Measurements from ENCODE around the gene TNS3.

Gene TNS3

DNA sequence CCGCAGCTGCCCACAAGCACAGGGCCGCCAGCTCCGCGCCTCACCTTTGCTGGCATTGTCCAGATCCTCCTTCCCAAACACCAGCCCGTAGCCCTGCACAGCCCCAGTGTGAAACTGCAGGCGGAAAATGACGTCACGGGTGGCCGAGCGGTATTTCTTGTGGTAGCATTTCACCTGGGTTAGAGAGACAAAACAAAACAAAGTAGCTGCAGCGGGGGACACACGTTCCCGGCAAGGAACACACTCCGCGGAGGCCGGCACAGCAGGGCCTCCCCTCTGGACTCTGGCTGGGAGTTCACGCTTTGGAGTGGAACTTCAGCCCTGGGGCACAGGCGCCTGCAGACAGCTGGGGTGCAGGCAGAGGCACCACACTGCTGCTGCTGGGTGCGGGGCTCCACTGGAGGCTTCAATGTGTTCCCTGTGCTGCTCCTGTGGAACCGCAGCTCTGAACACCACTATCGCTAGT lies 181.1 kb downstream of the TNS3 start:
- no peak for DNase-seq

DNA sequence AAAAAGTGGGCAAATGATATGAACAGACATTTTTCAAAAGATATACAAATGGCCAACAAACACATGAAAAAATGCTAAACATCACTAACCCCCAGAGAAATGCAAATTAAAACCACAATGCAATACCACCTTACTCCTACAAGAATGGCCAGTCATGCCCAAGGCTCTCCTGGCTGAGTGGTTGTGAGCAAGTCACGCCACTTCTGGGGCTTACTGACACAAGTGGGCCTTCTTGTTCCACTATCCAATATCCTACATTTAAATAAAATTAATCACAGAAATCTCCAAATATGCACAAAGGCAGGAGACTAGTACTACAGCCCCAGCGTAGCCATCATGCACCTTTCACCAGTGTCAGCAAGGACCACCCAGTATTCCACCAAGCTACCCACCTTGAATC lies 181.9 kb downstream of the TNS3 start:
- no peak for DNase-seq

DNA sequence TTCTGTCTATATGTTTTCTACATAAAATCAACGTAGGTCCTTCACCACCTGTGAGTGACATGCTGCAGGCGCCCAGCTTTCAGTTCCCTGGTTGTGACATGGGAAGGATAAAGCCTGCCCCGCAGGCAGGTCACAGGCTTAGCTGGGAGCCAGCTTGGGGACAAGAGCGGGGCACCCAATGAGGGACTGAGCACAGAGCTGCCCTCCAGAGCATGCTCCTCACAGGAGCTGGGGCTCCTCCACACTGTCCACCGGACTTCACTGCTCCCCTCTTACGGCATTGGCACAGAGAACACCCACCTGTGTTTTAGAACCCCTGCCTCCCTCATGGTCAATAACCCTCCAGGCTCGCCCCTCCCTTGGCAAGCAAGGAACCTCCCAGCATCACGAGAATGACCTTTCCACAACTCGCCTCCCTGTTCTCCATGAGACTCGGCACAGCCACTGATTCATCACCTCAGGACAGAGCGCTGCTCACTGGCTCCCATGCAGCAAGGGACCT lies 187.1 kb downstream of the TNS3 start:
- no peak for DNase-seq

DNA sequence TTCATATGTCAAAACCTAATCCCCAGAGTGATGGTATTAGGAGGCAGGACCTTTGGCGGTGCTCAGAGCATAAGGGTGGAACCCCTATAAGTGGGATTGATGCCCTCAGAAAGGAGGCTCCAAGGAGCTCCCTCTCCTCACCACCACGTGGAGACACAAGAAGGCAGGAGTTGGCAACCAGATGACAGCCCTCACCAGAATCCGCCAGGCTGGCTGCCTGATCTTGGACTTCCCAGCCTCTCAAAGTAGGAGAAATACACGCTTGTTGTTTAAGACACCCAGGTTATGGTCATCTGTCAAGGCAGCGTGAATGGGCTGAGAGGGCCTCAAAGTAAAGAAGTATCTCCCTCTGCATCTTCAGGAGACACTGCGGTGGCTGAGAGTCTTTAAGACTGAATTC lies 187.7 kb downstream of the TNS3 start:
- DNase-seq, result no peak

DNA sequence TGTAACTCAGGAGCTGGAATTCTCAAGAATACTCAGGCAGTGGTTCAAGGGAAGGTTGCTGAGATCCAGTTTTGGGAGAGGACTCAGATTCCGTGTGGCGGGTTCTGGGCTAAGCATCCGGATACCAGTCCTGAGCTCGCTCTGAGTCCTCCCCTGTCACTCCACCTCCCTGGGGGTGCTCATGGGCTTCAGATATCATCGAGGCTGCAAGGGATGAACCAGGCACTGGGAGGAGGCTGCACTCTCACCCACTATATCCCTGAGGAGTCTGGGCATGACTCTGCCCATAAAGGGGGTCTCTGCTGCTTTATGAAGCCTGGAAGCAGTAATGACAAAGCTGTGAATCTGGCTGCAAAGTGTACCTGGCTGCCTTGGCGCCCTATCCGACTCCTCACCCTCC lies 188.5 kb downstream of the TNS3 start:
- no peak for DNase-seq

DNA sequence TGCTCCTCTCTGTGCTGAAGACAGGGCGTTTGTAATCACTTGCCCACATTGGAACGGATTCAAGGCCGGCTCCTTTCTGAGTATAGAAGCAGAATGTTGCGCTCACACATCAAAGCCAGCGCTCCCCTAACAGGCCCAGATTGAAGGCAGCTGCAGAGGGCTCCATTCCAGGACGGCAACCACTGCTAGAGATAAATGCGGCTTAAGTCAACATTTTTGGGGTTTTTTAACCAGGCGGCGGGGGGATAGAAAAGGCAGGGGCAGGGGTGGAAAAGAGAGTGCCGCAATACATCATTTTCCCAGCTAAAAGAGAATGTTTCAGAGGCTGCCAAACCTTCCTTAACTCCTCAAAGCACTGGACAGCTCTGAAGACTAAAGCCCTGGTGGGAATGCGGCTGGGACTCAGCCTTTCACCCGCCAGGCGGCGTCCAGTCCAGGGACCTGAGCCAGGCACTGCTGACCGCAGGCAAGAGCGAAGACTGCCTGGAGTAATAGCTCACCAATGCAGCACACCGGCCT lies 189.6 kb downstream of the TNS3 start:
- DNase-seq, result no peak

DNA sequence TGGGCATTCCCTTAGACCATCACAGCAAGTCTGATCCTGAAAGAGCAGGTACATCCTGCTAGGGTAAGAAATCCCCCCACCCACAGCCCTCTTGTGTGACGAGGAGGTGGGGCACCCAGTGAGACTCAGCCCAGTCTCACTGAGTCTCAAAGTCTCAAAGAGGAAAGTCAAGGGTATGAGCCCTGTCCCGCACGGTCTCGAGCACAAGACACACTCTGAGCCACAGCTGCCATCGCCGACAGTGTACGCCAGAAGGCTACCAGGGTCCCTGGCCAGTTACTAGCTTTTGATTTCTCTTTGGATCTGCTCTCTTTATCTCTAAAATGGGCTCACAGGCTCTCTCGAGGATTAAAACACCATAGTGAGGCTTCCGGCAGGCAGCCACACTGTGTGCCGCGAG lies 190.2 kb downstream of the TNS3 start:
- no peak for DNase-seq

DNA sequence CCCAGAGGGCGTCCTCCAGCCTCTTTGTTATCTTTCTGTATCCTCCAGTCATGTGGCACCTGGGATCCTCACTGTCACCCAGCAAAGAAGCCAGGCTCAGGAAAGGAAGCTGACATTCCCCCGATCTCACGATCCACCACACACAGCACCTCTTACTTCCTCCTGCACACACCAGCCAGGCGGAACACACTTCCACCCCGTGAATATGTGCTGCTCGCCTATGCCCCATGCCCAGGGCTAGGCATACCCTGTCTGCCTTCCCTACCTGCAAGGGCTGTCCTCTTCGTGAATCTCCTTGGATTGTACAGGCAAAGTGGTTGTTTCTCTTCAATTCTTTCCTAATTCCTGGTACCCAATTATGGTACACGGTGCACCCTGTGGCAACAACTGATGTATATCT lies 191.0 kb downstream of the TNS3 start:
- DNase-seq, result no peak

DNA sequence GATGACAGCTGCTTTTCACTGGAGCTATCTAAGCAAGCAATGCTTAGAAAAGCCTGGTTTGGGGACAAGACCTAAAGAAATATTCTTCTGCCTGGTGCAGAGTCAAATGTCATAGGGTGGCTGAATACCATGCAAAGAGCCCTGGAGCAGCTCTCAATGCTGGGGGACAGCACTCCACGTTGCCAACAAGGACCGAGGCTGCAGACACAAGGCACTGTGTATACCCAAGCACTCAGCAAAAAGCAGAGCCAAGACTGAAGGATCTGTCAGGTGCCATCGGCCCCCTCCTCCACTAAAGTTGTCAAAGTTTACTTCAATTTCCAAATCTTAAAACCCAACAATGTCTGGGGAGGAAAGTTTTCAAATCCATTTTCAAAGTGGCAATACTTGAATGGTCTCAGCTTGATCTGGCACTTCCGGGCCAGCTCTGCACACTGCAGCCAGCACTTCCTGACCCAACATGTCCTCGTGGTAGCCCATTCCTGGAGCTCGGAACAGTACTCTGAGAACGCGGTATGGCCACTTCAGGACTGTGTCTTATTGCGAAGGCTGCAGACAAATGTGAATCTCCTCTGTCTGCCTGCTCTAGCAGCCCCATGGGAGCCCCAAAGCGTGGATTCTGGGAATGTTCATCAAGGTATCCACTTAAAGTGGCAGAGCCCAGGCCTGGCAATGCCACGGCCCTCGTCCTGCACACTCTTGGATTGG lies 191.8 kb downstream of the TNS3 start:
- DNase-seq, result no peak

DNA sequence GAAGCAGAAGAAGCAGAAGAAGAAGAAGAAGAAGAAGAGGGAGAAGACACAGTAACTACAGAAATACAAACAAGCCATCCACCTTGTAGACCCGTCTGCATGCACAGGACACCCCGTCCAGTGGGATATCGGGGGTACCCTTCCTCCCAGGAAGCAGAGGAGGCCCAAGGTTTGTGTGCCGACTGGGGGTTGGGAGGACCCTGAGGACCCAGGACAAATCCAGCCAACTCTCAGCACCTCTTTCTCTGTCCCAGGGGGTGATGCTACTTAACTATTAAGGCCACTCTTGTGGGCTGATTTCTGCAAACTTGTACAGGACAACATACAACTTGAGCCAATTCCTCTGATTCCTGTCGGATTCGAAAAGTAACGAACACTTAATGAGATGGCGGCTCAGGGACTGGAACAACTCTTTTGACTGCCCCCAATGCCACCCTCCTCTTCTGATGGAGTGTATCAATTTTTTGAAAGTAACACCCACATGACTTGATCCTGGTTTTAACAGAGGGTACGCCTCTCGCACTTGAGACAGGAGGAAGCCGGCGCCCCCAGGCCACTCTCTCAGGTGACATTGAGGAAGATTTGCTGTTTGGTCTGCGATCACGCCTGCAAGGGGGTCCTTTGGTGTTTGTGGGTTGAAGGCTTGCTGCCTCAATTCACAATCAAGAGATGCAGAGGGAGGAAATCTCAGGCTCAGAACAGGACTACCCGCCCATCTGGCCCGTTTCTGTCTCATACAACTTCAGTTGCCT lies 192.6 kb downstream of the TNS3 start:
- DNase-seq, result no peak

DNA sequence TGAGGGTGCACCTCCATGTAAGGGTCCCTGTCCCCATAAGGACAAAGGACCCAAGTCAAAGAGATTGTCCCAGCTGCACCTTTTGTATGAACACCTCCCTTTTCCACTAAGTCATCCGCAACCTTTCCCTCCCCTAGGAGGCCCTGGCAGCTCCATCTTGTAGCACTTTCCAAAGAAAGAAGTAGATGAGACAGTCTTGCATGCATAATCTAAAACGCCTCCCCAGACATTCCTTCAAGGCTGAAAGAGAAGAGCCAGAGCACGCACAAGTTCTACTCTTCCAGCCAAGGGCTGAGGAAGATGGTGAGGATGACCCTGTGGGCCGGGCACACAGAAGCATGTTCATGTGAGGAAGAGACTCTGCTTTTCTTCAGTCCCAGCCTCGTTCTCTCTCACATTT lies 194.4 kb downstream of the TNS3 start:
- no peak for DNase-seq

DNA sequence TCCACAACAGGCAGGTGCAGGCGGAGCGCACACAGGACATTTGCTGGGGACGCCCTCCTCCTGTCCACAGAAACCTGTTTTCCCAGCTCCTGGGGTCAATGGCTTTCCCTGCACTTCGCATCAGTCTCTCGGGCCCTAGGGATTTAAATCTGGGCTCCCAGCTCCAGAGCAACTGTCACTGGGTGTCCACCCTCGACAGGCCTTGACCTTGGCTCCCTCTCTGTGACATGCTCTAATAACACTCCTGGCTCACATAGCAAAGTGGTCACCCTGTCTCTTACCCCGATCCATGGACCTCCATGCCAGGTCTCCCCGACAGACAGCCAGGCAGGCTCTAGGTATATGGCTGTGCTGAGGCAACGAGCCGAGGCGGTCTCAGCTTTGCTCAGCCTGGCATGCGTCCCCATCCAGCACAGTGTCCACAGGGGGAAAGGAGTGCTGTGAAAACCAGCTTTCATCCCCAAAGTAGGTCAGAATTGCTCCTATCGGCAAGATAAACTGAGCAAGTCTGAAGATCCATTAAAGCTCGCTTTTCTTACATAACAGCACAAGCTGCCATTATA lies 195.6 kb downstream of the TNS3 start:
- DNase-seq, result no peak

DNA sequence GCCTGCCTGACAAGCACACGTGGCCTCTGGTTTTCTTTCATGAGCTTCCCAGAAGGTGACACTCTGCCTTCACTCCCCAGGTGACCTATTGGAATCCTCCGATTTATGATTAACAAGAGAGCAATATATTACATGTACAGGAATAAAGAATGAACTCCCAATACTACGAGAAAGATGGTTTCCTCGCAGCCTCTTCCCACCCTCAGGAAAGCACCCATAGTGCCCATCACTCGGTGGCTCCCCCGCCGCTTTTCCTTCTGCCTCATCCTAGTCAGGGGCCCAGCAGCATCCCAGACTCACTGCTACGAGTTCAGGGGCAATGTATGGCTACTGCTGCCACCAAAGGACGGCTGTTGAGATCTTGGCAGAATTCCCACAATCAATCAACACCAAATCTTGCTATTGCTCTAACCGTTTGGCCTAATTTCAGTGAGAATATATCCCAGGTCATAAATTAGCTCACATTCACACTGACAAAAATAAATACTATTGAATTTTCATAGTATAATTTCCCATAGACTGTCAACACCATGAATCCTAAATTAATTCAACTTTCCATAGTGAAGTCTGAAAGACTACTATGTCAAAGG lies 196.3 kb downstream of the TNS3 start:
- no peak for DNase-seq

DNA sequence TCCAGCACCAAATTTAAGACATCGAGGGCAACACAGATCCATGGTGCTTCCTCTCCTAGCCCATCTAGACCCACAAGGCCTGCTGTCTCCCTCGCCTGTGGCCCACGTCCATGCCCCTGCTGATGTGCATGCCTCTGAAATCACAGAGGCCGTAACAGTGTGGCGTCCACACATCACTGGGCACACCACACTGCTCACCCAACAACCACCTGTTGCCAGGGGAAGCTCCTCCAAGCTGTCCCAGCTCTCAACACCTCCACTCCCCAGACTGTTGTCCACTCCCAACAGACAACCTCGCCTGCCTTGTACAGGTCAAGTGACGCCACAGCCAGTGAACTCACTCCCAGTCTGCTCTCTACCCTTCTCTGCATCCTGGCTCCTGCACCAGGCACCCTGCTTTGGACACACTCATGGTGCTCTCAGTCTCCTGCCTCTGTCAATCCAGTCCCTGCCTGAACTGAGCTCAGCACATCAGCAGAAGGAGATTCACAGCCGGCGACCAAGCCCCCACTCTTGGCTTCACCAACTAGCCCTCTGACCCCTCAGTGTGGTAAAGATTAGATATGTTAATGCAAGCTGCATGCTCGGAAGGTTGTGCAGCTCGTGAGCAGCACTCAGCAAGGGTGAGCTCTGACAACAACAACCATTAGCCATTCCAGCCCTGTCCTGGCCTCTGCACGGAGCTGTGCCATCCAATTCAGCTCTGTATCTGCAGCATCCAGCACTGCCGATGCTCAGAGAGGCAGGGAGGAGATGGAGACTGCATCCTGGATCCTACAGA lies 197.0 kb downstream of the TNS3 start:
- no peak for DNase-seq

DNA sequence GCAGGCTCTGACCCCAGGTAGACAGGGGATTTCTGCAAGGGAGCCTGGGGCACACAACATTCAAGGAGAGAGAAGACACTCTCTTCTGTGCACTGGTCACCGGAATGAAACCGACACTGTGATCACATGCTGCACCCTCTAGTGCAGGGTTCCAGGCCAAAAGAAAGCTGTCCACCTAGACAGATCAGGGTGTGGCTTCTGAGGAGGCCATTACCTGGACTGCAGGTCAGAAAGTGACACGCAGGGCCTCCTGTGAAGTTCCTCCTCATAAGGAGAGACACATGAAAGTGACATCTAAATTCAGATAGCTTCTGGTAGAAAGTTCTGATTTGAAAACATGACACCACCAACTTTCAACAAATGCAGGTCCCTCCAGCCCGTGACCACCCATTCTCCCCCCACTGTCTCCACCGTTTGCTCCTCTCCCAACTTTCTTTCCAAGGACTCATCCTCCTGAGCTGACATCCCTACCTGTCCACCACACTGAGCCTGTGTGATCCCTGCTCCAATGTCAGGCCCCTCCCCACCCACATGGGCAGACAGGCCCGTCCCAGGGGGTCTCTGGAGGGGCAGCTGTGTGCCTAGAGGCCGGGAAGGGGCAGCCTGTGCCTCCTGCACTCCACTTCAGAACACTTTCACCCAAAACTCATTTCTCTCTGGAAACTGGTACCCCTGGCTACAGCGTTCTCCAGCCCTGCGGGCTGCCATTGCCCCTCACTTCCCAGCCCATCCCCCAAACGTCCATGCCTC lies 198.0 kb downstream of the TNS3 start:
- no peak for DNase-seq

DNA sequence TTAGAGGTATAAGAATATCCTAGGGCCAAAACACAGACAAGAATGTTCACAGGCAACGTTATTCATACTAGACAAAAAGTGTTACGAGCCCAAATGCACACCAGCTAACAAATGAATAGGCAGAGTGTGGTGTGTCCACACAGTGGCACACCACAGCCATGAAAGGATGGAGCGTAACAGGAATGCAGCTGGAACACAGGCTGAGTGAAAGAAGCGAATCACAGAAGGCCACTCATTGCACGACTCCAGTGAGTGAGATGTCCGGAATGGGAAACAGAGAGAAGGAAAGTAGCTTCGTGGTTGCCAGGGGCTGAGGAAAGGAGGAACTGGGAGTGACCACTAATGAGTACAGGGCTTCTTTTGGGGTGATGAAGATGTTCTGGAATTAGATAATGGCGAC lies 198.8 kb downstream of the TNS3 start:
- DNase-seq, result no peak

DNA sequence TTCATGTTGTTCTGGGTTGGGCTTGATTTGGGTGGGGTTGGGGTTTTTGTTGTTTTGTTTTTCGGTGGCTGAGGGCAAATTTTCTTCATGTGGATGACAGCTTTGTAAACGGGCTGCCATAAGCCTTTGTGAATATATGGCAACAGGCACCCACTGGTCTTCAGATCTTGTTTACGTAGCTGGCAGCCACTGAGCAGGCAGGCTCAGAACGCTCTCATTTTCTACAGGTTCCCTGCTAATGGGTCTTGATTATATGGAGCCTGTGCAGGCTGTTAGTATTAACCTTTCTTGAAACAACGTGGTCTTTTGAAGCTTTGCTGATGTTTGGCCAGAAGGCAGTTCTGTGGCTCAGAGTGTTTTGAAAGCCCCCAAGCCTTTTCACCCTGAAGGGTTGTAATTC lies 199.7 kb downstream of the TNS3 start:
- DNase-seq, result no peak

DNA sequence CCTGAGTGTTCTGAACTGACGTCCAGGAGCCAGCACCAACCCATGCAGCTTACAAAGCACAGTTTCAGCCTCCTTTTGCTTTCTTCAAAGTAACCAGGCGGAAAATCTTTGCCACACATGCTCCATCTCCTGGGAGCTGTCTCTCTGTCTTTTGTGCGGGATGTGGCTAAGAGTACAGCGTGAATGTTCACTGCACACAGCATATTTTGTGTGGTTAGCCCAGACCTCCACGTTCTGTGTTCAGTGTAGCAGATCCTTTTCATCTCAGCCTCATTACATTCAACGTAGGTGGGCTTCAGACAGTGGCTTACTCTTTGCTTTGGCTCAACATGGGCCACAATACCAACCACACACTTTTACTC lies 200.8 kb downstream of the TNS3 start:
- DNase-seq, result no peak

DNA sequence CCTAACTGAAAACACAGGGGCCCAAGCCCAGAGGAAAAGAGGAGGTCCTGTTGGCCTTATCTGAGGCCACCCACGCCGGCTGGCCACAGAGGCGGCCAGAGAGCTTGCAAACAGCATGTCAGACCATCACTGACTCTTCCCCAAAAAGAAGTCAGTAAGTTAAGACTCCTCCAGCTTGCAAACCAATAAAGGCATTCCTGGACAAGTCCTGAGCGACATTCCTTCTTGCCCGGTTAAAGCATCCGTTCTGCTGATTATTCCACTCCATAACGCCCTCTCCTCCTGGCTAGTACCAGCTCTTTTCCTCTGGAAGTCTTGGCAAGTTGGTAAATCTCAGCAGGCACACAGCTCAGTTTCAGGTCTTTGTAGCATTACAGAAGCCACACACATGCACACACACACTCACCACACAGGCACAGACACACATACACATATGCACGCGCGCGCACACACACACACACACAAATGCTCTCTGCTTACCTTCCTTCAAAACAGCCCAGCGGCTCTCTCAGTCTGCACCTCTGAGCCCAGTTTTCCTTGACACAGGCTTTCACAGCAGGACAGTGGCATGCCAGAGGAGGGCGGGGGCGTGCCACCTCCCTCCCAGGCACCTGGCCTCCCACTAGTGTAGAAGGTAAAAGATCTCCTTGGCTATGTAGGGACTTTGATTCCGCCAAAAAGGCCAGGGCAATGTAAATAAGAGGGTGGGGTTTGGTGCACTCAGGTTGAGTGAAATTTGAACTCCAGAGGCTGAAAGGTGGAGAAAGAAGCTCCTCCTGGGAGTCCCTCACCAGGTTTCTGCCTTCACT lies 201.4 kb downstream of the TNS3 start:
- DNase-seq, result no peak

DNA sequence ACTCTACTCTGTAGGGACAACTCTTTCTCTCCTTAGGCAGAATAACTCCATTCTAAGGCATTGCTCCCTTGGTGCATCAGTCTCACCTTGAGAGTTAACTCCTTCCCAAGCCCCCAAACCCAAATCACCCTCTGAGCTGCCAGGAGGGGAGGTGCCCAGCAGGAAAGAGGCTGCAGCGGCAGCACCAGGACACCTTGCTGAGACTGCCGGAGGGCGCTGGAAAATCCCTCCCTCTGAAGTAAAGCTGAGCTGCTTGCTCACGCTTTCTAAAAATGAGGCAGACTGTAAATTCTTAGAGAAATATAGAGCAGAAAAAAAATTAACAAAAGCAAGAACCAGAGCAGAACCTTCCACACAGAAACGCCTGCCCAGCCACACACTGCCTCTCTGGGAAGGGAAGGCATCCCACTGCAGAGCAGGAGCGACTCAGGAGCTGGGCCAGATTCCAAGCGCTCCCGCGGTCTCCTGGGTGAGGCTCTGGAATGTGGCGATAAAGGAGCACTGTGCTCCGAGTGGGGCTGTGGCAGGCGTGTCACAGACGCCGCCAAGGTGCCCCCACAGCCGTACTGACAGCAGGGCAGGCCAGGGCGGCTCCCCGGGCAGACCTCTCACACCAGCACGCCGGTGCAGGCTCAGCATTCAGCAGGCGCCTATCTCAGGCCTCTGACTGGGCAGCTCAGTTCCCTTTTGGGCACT lies 202.1 kb downstream of the TNS3 start:
- DNase-seq, result no peak
